ENCODE data around the gene TEAD3.
"Not testable (repeated sequence)": the region's sequence is repeated elsewhere in the genome, so short reads cannot be mapped to it uniquely, and the experiment has no call there.

TEAD3 gene

GRCh38 chr6:35449287-35449881, 47.5 kb downstream of the TEAD3 start:
- DNase-seq (ENCODE audit: low read depth): no peak

- no peak for DNase-seq (ENCODE audit: low read depth)
Measured at GRCh38 chr6:35448191-35448590, 48.7 kb downstream of the TEAD3 start.

- DNase-seq (ENCODE audit: low read depth): no peak
Measured at GRCh38 chr6:35445691-35446090, 51.2 kb downstream of the TEAD3 start.

- no peak for DNase-seq (ENCODE audit: low read depth)
Measured at GRCh38 chr6:35443341-35444030, 53.4 kb downstream of the TEAD3 start.

- DNase-seq (ENCODE audit: low read depth): no peak
Measured at GRCh38 chr6:35442693-35443092, 54.2 kb downstream of the TEAD3 start.

GRCh38 chr6:35441642-35442041, 55.2 kb downstream of the TEAD3 start:
- no peak for DNase-seq (ENCODE audit: low read depth)

GRCh38 chr6:35441205-35441604, 55.7 kb downstream of the TEAD3 start:
- DNase-seq (ENCODE audit: low read depth): no peak

- no peak for DNase-seq (ENCODE audit: low read depth)
Measured at GRCh38 chr6:35439308-35439707, 57.6 kb downstream of the TEAD3 start.

GRCh38 chr6:35438378-35439065, 58.4 kb downstream of the TEAD3 start:
- DNase-seq (ENCODE audit: low read depth): not testable (repeated sequence)

- no peak for DNase-seq (ENCODE audit: low read depth)
Measured at GRCh38 chr6:35436071-35436857, 60.6 kb downstream of the TEAD3 start.

GRCh38 chr6:35435074-35435837, 61.6 kb downstream of the TEAD3 start:
- no peak for DNase-seq (ENCODE audit: low read depth)

GRCh38 chr6:35432702-35433101, 64.2 kb downstream of the TEAD3 start:
- not testable (repeated sequence) for DNase-seq (ENCODE audit: low read depth)

GRCh38 chr6:35432291-35432690, 64.6 kb downstream of the TEAD3 start:
- no peak for DNase-seq (ENCODE audit: low read depth)

GRCh38 chr6:35429463-35429862, 67.4 kb downstream of the TEAD3 start:
- no peak for DNase-seq (ENCODE audit: low read depth)

GRCh38 chr6:35428421-35429149, 68.3 kb downstream of the TEAD3 start:
- no peak for DNase-seq (ENCODE audit: low read depth)

- DNase-seq (ENCODE audit: low read depth): no peak
Measured at GRCh38 chr6:35427851-35428321, 69.0 kb downstream of the TEAD3 start.

- no peak for DNase-seq (ENCODE audit: low read depth)
Measured at GRCh38 chr6:35427435-35427834, 69.4 kb downstream of the TEAD3 start.

- no peak for DNase-seq (ENCODE audit: low read depth)
Measured at GRCh38 chr6:35426074-35426473, 70.8 kb downstream of the TEAD3 start.

GRCh38 chr6:35425284-35425683, 71.6 kb downstream of the TEAD3 start:
- peak; percentile 87 for DNase-seq (ENCODE audit: low read depth)

Measured in GM04503 (cell line).